Calu3 (cell line): Measurements from ENCODE around the gene CDK15. TPM values are rescaled to one million over a fixed set of nuclear protein-coding genes. Genes with fewer than 3 reads are reported as not detected.

Experiments
- BruUV-seq: library from RNA; stranded (reverse); fragments of 400-500 nt; replicated peaks from 2 replicates; lab custom pipeline; 2021; lab: Mats Ljungman, UMichigan
- CTCF ChIA-PET: fragments of 300-600 bp; sonication (Branson Sonifier 250); formaldehyde crosslinking; loops from one replicate; lab custom pipeline; 2022; ENCODE audit warnings: antibody characterized with exemption; lab: Charles Lee
- DNase-seq: peaks from one replicate; pipeline ENCODE4 v3.0.0; 2022
- H3K27ac Mint-ChIP-seq: one replicate; pipeline ENCODE4 v1.8.0; 2022; ENCODE audit warnings: mixed read lengths; ENCODE audit not compliant: unreplicated experiment
- H3K27me3 Mint-ChIP-seq: one replicate; pipeline ENCODE4 v1.8.0; 2022; ENCODE audit warnings: mixed read lengths; ENCODE audit not compliant: unreplicated experiment
- H3K36me3 Mint-ChIP-seq: one replicate; pipeline ENCODE4 v1.8.0; 2022; ENCODE audit warnings: mild to moderate bottlenecking, moderate library complexity, mixed read lengths; ENCODE audit not compliant: insufficient read depth, unreplicated experiment
- H3K4me1 Mint-ChIP-seq: one replicate; pipeline ENCODE4 v1.8.0; 2022; ENCODE audit warnings: mild to moderate bottlenecking, low read depth, mixed read lengths; ENCODE audit not compliant: unreplicated experiment
- H3K4me3 Mint-ChIP-seq: one replicate; pipeline ENCODE4 v1.8.0; 2022; ENCODE audit warnings: mild to moderate bottlenecking, low read depth, moderate library complexity, mixed read lengths; ENCODE audit not compliant: unreplicated experiment
- H3K9me3 Mint-ChIP-seq: one replicate; pipeline ENCODE4 v1.8.0; 2022; ENCODE audit warnings: low read depth, mixed read lengths; ENCODE audit not compliant: unreplicated experiment
- intact Hi-C: fragments of 100-400 bp; cut with micrococcal nuclease; formaldehyde crosslinking; loops from one replicate; pipeline ENCODE4 v1.10.0; 2022; ENCODE audit not compliant: unreplicated experiment
- total RNA-seq: library from RNA; stranded (reverse); gene quantifications from 2 replicates; pipeline ENCODE4 v1.2.3, GENCODE V29; 2022
- TF ChIP-seq, protein P1 (sequence below): fragments of 200-600 bp; IDR thresholded peaks from one replicate; pipeline ENCODE4 v1.8.0; 2022; ENCODE audit warnings: antibody characterized with exemption; ENCODE audit not compliant: unreplicated experiment

Gene CDK15
- total RNA-seq, 1 experiment from 2014 or later: not detected

DNA sequence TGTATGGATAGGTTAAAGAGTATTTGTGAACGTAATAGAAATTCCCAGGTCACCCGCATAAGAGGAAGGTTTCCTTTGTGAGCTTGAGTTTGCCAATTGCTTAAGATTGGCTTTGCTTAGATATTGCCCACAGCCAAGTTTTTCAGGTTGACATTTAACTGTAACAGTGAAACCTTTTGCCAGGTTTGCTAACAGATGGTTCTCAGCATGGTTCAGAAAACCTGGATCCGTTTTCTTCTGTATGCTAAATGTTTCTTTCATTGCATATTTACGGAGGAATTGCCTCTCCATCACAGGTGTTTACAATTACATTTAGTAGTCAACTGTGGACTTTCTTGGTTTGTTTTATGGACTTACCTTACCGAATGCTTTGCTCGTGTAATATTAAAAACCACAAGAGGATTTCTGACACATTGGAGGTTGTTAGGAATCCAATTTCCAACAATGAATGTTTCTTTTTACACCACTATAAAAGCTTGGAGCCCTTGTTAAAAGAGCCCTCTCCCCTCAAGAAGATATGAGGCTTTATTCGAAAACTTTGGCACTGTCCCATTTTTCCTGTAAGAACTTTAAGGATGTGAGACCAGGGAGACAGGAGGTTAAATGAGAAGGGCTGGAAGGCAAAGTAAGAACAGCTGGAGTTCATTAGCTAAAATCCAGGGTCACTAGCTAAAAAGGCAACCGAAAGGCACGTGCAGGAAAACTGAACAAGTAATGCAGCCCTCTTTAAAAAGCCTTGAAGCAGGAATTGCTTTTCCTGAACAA, 7.8 kb downstream of the CDK15 start:
- no TSS peak for BruUV-seq
- DNase-seq: no peak
- Mint-ChIP-seq H3K36me3 (no peaks in the 10 kb centered on the region), H3K27ac (no peak overlapping the region), H3K4me1 (no peaks in the 10 kb centered on the region), H3K9me3 (no peaks in the 10 kb centered on the region), H3K27me3 (no peaks in the 10 kb centered on the region), H3K4me3 (no peak overlapping the region)
- CTCF ChIA-PET: no interaction called here
- intact Hi-C loops: no loop called here
- TF ChIP-seq, protein P1, sequence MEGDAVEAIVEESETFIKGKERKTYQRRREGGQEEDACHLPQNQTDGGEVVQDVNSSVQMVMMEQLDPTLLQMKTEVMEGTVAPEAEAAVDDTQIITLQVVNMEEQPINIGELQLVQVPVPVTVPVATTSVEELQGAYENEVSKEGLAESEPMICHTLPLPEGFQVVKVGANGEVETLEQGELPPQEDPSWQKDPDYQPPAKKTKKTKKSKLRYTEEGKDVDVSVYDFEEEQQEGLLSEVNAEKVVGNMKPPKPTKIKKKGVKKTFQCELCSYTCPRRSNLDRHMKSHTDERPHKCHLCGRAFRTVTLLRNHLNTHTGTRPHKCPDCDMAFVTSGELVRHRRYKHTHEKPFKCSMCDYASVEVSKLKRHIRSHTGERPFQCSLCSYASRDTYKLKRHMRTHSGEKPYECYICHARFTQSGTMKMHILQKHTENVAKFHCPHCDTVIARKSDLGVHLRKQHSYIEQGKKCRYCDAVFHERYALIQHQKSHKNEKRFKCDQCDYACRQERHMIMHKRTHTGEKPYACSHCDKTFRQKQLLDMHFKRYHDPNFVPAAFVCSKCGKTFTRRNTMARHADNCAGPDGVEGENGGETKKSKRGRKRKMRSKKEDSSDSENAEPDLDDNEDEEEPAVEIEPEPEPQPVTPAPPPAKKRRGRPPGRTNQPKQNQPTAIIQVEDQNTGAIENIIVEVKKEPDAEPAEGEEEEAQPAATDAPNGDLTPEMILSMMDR: no peak

DNA sequence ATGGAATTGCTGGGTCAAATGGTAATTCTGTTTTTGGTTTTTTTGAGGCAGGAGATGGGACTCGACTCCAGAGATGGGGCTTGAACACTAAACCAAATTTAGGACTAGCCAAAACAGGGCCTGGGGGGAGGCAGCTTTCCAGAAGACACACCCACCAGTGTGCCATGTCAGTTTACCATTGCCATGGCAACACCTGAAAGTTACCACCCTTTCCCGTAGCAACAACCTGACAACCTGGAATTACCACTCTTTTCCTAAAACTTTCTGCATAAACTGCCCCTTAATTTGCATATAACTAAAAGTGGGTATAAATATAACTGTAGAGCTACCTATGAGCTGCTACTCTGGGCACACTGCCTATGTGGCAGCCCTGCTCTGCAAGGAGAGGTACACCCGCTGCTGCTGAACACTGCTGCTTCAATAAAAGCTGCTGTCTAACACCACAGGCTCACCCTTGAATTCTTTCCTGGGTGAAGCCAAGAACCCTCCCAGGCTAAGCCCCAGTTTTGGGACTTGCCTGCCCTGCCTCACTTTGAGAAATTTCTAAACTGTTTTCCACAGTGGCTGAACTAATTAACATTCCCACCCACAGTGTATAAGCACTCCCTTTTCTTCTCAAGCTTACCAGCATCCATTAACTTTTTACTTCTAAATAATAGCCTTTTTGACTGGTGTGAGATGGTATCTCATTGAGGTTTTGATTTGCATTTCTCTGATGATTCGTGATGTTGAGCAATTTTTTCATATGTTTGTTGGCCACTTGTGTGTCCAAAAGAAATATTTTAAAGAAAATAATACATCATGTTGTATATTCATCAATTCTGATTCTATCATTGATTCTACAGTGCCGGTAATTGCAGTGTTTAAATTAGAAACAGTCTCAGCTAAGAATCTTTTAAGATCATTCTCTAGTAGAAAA, 10.6 kb downstream of the CDK15 start:
- Mint-ChIP-seq H3K36me3 (no peaks in the 10 kb centered on the region), H3K4me3 (no peak overlapping the region), H3K27ac (no peak overlapping the region), H3K9me3 (no peaks in the 10 kb centered on the region), H3K4me1 (no peaks in the 10 kb centered on the region), H3K27me3 (no peaks in the 10 kb centered on the region)
- DNase-seq: no peak
- intact Hi-C loops: no loop called here
- CTCF ChIA-PET: no interaction called here
- BruUV-seq: no TSS peak
- TF ChIP-seq, protein P1: no peak

DNA sequence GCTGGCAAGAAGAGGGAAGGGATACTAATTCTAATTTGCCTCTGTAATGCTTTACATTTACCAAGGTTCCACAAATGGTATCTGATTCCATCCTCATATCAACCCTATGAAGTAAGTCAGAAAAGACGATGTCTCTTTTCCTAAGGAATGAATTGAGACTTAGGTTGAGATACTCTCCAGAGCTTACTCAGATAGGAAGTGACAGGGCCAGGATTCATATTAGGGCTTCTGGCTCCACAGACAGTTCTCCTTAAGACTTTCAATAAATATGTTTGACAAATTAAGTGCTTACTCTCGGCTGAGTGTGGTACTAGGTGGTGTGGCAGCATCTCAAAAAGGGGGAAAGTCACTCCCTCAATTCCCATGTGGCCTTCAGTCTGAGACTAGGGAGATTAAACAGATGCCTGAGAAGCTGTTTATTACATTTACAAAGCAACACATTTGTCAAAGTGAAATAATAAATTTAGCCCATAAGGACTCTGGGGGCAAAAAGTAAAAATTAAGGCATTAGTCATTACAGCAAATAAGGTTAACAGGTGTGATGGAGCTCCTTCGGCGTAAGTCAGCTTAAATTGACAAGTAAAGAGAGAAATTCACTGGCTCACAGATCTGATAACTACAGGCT, 14.2 kb downstream of the CDK15 start:
- TF ChIP-seq, protein P1: no peak
- no peak for DNase-seq
- Mint-ChIP-seq H3K4me1 (no peaks in the 10 kb centered on the region), H3K27ac (no peak overlapping the region), H3K36me3 (no peaks in the 10 kb centered on the region), H3K9me3 (peaks cover 1% of the 10 kb centered on the region), H3K4me3 (no peak overlapping the region), H3K27me3 (no peaks in the 10 kb centered on the region)
- intact Hi-C loops: no loop called here
- BruUV-seq: no TSS peak
- CTCF ChIA-PET: no interaction called here

DNA sequence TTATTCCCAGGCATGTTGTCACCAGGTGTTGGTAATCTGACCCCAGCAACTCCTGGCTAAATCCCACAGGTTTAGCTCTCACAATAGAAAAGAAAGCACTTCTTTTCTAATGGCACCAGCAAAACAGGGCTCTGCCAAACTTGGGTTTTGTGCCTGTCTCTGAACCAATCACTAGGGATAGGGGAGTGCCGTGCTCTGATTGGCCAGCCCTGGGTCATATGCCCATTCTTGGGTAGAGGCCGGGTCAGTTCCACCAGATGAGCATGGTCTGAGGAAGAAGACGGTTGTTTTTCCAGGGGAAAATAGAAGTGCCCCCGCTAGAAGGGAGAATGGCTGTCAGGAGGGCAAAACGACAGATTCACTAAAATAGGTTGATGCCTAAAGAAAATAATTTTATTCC, 14.7 kb downstream of the CDK15 start:
- Mint-ChIP-seq H3K36me3 (no peaks in the 10 kb centered on the region), H3K4me3 (no peak overlapping the region), H3K27ac (no peak overlapping the region), H3K4me1 (no peaks in the 10 kb centered on the region), H3K9me3 (peaks cover 3% of the 10 kb centered on the region), H3K27me3 (no peaks in the 10 kb centered on the region)
- TF ChIP-seq, protein P1: no peak
- CTCF ChIA-PET: interaction anchor here (0.6 kb wide), 2 partner anchors 22 to 1357 kb away, joined by 3 to 6 read pairs; no protein-coding TSS in a partner anchor
- no TSS peak for BruUV-seq
- DNase-seq: no peak
- intact Hi-C loops: no loop called here
